IPS-15b (cell line): ENCODE data around the gene FN3KRP.
"Not testable (repeated sequence)": the region's sequence is repeated elsewhere in the genome, so short reads cannot be mapped to it uniquely, and the experiment has no call there.

Experiments used
- H3K27me3 ChIP-seq: one replicate; pipeline ENCODE4 v1.6.1; 2013; ENCODE audit warnings: low read length; ENCODE audit not compliant: control insufficient read depth, insufficient read depth
- H3K36me3 ChIP-seq: one replicate; pipeline ENCODE4 v1.6.1; 2013; ENCODE audit warnings: low read length; ENCODE audit not compliant: control insufficient read depth, insufficient read depth
- H3K4me1 ChIP-seq: one replicate; pipeline ENCODE4 v1.6.1; 2013; ENCODE audit warnings: mild to moderate bottlenecking, low read length; ENCODE audit not compliant: control insufficient read depth, insufficient read depth
- H3K4me3 ChIP-seq: one replicate; pipeline ENCODE4 v1.5.1; 2013; ENCODE audit warnings: low read depth, low read length
- H3K9ac ChIP-seq: one replicate; pipeline ENCODE4 v1.6.1; 2013; ENCODE audit warnings: low read depth, mild to moderate bottlenecking, low read length
- H3K9me3 ChIP-seq: one replicate; pipeline ENCODE4 v1.6.1; 2013; ENCODE audit warnings: mild to moderate bottlenecking, low read length; ENCODE audit not compliant: control insufficient read depth, insufficient read depth

FN3KRP gene

DNA sequence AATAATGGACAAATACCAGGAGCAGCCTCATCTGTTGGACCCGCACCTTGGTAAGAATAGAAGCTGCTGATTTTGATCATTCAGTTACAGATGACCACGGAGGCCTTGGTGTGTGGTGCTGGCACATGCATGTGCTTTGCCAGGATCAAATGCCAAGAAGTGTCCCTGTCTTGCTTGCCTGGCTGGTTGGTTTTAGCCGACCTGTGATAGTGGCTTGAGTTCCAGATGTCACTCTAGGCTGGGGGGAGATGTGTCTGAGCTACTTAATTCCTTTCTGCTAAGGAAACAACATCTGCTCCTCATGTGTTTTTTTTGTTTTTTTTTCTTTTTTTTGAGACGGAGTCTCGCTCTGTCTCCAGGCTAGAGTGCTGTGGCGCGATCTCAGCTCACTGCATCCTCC is 39.7 kb downstream of the FN3KRP start:
- H3K4me1 ChIP-seq, result peaks cover 16% of the 10 kb centered on the region
- no peaks in the 10 kb centered on the region for H3K27me3 ChIP-seq
- H3K4me3 ChIP-seq, result no peak overlapping the region
- no peaks in the 10 kb centered on the region for H3K9me3 ChIP-seq
- peak overlapping the region; percentile 32 for H3K9ac ChIP-seq
- H3K36me3 ChIP-seq, result peaks cover 4% of the 10 kb centered on the region

DNA sequence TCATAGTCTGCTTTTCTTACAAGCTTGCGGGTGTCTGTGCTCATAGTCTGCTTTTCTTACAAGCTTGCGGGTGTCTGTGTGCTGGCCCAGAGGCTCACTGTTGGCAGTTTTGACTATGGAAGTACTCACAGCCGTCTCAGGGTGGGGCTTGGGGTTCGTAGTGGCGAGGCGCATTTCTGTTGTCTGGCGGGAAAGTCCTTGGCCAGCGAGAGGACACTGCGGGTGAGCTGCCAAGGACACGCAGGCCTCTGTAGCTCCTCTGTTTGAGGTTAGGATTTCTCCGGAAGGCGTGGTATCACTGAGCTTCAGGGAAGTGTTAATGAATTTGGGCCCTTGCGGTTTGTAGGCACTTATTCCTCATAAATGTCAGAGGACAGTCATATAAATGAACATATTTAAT is 48.9 kb downstream of the FN3KRP start:
- no peaks in the 10 kb centered on the region for H3K27me3 ChIP-seq
- H3K4me1 ChIP-seq, result no peaks in the 10 kb centered on the region
- H3K9ac ChIP-seq, result no peak overlapping the region
- H3K36me3 ChIP-seq, result peaks cover 33% of the 10 kb centered on the region
- no peak overlapping the region for H3K4me3 ChIP-seq
- H3K9me3 ChIP-seq, result no peaks in the 10 kb centered on the region

DNA sequence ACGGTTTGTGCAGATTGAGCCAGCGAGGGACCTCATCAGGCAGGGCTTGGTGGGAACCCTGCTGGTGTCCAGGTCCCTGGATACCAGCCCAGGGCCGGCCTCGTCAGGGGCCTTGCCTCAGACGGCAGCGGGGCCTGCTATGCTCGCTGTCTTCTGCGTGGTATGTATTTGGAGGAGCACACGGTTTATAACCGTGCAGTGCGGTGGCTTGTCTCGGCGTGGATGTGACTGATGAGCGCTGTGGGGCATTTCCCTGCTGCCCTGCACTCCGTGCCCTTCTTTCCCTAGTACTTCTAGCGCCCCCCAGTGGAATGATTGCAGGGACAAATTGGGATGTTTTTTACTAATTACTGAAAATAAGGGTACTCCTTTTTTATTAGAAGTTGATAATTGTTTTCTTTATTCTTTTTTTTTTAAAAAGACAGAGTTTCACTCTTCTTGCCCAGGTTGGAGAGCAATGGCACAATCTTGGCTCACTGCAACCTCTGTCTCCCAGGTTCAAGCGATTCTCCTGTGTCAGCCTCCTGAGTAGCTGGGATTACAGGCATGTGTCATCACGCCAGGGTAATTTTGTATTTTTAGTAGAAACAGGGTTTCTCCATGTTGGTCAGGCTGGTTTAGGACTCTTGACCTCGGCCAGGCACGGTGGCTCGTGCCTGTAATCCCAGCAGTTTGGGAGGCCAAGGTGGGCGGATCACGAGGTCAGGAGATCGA is 50.7 kb downstream of the FN3KRP start:
- H3K9ac ChIP-seq, result no peak overlapping the region
- H3K36me3 ChIP-seq, result peaks cover 38% of the 10 kb centered on the region
- no peaks in the 10 kb centered on the region for H3K9me3 ChIP-seq
- H3K27me3 ChIP-seq, result no peaks in the 10 kb centered on the region
- H3K4me1 ChIP-seq, result no peaks in the 10 kb centered on the region
- no peak overlapping the region for H3K4me3 ChIP-seq

- Histone ChIP-seq H3K4me3 (no peak overlapping the region), H3K4me1 (no peaks in the 10 kb centered on the region), H3K27me3 (no peaks in the 10 kb centered on the region), H3K9ac (no peak overlapping the region), H3K36me3 (peaks cover 47% of the 10 kb centered on the region), H3K9me3 (no peaks in the 10 kb centered on the region)
Measured at GRCh38 chr17:82769041-82769440, 52.5 kb downstream of the FN3KRP start.

GRCh38 chr17:82772026-82772425 is 55.5 kb downstream of the FN3KRP start:
- H3K4me3 ChIP-seq, result no peak overlapping the region
- no peaks in the 10 kb centered on the region for H3K9me3 ChIP-seq
- no peak overlapping the region for H3K9ac ChIP-seq
- H3K36me3 ChIP-seq, result peaks cover 53% of the 10 kb centered on the region
- no peaks in the 10 kb centered on the region for H3K27me3 ChIP-seq
- H3K4me1 ChIP-seq, result peaks cover 2% of the 10 kb centered on the region

GRCh38 chr17:82774456-82774855 is 58.0 kb downstream of the FN3KRP start:
- H3K36me3 ChIP-seq, result peaks cover 36% of the 10 kb centered on the region
- not testable (repeated sequence) for H3K4me1 ChIP-seq, H3K4me3 ChIP-seq, H3K9ac ChIP-seq, H3K9me3 ChIP-seq, H3K27me3 ChIP-seq

DNA sequence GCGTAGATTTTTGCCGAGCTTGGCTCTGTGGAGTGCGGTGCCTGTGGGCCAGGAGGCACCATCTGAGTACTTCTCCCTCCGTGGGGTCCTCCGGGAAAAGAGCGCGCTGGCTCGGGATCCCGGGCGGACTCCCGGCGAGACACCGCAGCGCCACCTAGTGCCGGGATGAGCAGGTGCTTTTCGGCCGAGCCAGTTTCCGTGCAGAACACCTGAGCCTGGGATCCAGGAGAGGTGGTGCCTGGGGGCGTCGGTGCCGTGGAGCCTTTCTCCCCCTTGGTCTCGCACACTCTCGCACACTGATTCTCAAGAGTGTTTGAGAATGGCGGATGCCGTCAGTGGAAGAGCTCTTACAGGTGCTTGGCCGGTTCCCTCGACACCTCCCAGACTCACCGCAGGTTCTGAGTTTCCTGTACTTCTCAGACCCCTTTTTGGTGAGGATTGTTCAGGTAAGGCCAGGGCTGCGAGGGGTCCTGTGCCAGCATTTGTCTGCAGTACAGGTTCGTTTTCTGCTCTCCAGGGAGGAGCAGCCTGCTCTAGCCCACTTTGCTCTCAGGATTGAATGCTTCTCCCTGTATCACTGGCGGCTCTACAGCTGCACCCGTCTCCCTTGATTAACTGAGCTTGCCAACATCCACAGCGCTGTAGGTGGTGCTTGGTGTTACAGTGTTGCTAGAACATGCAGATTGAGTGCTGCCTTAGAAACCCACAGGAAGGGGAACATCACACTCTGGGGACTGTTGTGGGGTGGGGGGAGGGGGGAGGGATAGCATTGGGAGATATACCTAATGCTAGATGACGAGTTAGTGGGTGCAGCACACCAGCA is 58.7 kb downstream of the FN3KRP start:
- Histone ChIP-seq H3K9me3 (no peaks in the 10 kb centered on the region), H3K4me3 (no peak overlapping the region), H3K9ac (no peak overlapping the region)

DNA sequence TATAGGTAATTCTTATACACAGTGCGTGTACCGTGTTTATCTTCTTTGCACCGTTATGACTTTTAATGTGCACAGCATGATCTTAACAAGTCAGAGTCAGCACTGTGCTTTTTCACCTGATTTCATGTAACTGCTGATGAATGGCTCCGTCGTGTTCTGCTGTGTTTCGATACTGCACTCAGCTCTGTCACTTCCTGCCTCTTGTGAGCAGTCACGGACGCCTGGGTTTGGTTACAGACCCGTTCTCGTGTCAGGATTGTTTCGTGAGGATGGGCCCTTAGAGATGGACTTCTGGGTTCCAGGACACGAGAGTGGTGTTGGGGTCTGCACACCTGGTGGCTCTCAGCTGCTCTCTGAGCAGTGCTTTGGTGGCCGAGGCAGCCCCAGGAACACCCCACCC is 59.9 kb downstream of the FN3KRP start:
- H3K9ac ChIP-seq, result no peak overlapping the region
- peaks cover 29% of the 10 kb centered on the region for H3K36me3 ChIP-seq
- peaks cover 2% of the 10 kb centered on the region for H3K4me1 ChIP-seq
- H3K9me3 ChIP-seq, result no peaks in the 10 kb centered on the region
- no peak overlapping the region for H3K4me3 ChIP-seq
- H3K27me3 ChIP-seq, result no peaks in the 10 kb centered on the region

More for the DNA sequence above, 58.7 kb downstream of the FN3KRP start:
- Histone ChIP-seq H3K4me1 (peaks cover 2% of the 10 kb centered on the region), H3K27me3 (no peaks in the 10 kb centered on the region), H3K36me3 (peaks cover 33% of the 10 kb centered on the region)
